Left ventricle myocardium superior (tissue), 1 donor: ENCODE measurements around the gene CARF. TPM values are rescaled to one million over a fixed set of nuclear protein-coding genes. Genes with fewer than 3 reads are reported as not detected.
"Not testable (repeated sequence)": the region's sequence is repeated elsewhere in the genome, so short reads cannot be mapped to it uniquely, and the experiment has no call there.

Experiments
- ATAC-seq: fragments of 200-7000 bp; cut with Tn5 transposase; one replicate; pipeline ENCODE4 v1.9.1; 2020; ENCODE audit warnings: mild to moderate bottlenecking, moderate library complexity
- DNase-seq: peaks from one replicate; pipeline ENCODE4 v3.0.0-alpha.2; 2020
- intact Hi-C: fragments of 100-400 bp; cut with micrococcal nuclease; formaldehyde crosslinking; loops from one replicate; pipeline ENCODE4 v1.11.0; 2022
- long read RNA-seq: library from polyadenylated mRNA; unstranded; transcript quantifications from one replicate; pipeline ENCODE4 v2.0.0, GENCODE V29; 2021
- total RNA-seq: library from RNA; stranded (reverse); fragmentation: NEBNext Ultra II Directional; extraction: Animal tissue kit (Norgen Biotek cat#: 25700); gene quantifications from one replicate; pipeline ENCODE4 v1.2.1, GENCODE V29; 2021
- donor health status: DM: no; HTN: yes; CAD: no; lungs with severe emphysema.

CARF gene, protein sequence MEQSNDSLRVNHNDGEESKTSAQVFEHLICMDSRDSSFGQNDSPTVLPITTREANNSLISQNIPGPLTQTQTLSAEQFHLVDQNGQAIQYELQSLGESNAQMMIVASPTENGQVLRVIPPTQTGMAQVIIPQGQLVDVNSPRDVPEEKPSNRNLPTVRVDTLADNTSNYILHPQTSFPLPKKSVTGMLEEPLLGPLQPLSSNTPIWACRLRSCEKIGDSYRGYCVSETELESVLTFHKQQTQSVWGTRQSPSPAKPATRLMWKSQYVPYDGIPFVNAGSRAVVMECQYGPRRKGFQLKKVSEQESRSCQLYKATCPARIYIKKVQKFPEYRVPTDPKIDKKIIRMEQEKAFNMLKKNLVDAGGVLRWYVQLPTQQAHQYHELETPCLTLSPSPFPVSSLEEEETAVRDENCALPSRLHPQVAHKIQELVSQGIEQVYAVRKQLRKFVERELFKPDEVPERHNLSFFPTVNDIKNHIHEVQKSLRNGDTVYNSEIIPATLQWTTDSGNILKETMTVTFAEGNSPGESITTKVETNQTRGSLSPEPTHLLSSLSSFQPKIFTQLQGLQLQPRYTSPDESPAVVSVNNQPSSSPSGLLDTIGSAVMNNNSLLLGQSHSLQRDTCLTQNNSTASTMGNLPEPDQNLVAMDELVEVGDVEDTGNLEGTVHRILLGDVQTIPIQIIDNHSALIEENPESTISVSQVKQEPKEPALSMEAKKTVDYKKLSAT
- total RNA-seq, result 5.3 TPM
- long read RNA-seq, partial matches to known transcripts, result 0 of 3 reads
- long read RNA-seq, other reads (novel, unspliced or antisense), result 3 of 3 reads

DNA sequence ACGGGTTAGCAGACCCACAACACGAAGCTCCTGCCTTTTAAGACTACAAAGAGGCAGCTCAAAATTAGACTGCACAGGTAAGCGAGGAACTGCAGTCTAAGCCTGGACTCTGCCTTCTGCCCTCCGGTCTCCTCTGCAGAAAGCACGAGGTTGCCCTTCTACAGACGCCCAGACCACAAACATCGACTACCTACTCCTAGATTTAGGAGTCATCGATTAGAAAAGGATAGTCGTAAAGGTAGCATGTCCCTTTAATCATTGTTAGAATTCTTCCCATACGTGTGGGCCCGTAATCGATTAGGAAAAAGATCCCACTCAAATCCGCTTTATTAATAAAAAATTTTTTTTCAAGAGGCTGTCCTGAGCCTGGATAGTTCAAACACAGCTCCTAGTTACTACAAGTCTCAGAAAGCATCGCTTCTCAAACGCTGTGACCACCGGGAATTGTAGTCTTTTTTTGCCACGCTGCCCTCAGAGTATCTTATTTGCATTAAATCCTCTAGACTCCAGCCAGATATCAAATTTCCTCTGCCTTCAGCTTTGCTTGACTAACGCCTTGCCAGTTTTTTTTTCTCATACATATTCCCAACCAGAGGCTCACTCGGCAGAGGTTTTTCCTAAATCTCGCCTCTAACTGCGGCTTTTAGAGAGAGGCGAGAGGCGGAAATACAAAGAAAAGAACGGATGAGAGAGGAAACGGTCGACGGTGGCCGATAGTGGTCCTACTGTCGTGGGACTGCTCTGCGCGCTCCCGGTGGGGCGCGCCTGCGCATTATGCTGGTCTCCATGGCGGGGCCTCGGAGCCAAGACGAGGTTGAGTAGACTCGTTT is at the start of gene CARF, which contains the start of gene WDR12:
CARF (plus strand) TSS at position 764 of the 830 bp plus-strand sequence. CDS start 29,628 bp downstream, outside the sequence.
WDR12 (minus strand) TSS at position 162 of the 830 bp plus-strand sequence. CDS start 197 bp downstream, outside the sequence.
- intact Hi-C loops, result no loop called here
- ATAC-seq (peak; percentile 98), DNase-seq (peak; percentile 95)

DNA sequence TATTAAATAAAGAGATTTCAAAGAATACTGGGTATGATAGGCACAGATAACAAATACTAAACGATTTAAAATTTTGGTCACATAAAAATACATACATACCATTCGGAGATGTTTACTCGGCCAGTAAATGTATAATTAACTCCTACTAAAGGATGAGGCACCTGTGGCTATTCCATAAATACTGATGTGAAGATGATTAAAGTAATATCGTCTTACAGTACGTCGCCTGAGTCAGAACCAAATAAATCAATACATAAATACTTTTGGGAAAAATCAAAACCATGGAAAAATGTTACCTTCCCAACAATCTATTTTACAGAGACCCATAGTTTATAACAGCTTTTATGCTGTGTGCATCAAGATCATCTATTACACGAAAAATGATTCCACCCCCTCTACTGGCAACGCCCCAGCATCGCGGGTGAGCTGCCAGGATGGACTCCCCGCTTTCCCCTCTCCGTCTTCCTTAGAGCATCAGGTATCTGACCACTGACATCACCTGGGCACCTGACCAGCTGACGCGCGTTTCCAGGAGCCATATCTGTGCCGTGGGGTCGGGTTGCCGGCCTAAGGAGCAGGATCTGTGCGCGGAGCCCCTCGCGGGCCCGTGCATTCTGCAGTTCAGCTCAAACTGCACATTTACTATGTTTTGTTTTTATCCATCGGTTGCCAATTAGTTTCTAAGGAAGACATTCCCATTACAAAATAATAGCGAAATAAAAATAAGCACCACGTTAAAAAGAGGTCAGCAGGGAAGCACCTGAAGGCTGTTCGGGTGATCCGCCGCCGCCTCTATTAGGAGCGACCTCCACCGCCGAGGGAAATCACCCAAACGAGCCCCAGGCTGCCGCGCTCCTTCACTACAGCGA is 41.4 kb upstream of the CARF start:
- DNase-seq (peak; percentile 70), ATAC-seq (peak; percentile 93)
- intact Hi-C loops, result no loop called here

DNA sequence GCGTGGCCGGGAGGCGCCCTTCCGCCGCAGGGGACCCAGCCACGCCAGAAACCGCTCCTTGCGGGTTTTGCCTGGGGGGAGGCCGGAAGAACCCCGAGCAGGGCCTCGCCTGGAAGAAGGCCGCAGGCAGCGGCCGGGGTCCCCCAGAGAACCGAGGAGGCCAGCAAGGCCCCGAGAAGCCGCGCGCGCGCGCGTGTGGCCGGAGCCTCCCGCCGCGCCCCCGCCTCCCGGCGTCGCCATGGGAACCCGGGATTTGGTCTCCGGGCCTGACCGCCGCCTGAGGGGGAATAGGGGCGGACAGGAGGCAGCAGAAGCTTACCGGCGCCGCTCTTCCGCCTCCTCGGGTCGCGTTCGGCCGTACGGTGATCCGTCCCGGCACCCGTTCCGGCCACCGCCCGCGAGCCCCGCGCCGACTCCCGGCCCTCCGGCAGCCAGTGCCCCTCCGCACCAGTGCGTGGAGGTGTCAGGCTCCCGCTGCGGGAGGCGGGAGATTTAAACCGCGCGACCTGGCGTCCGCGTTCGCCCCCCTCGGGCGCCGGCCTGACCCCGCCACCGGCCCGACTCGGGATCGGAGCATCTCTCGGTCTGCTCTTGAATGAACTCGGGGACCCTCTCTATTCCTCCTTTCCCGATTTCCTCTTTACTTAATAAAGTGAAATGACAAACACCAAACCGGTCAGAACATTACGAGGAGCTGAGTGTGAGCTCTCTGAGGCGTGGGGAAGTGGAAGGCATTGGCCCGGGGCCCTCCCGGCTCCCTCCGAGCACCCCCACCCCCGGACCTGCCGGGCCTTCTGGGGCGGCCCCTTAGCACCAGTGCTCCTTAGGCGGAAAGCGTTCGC is 40.6 kb upstream of the CARF start, which contains the start of gene ICA1L:
ICA1L (minus strand) TSS at position 467 of the 842 bp plus-strand sequence. CDS start 42,757 bp downstream, outside the sequence.
- ATAC-seq (peak; percentile 90), DNase-seq (peak; percentile 84)
- intact Hi-C loops, result no loop called here

DNA sequence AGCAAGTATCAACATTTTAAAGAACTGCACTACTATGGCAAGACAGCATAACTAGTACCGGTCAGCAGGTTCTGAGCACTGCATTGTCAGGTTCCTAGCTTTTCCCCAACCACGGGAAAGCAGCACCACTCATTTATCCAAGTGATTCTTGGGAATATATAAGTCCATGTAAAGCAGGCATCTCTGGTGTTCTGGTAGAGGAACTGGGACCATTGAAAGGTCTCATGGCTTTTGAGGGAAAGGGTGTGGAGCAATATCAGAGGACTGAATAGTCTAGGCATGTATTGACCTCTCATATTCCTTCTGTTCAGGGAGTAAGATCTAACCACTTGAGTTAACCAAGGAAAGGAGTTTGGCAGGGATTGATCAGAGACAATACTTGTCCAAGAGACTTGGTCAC is 34.4 kb upstream of the CARF start:
- intact Hi-C loops, result no loop called here
- no peak for DNase-seq
- no peak for ATAC-seq

DNA sequence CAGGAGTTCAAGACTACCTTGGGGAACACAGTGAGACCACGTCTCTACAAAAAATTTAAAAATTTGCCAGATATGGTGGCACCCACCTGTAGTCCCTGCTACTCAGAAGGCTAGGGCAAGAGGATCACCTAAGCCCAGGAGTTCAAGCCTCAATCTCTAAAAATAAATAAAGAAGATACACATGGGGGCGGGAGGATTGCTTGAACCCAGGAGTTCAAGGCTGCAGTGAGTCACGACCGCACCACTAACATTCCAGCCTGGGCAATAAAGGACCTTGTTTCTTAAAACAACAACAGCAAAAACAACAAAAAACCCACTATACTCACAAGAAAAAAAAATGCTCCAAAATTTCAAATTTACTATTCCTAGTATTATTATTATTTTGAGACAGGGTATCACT is 30.5 kb upstream of the CARF start:
- DNase-seq (no peak), ATAC-seq (no peak)
- intact Hi-C loops, result no loop called here

DNA sequence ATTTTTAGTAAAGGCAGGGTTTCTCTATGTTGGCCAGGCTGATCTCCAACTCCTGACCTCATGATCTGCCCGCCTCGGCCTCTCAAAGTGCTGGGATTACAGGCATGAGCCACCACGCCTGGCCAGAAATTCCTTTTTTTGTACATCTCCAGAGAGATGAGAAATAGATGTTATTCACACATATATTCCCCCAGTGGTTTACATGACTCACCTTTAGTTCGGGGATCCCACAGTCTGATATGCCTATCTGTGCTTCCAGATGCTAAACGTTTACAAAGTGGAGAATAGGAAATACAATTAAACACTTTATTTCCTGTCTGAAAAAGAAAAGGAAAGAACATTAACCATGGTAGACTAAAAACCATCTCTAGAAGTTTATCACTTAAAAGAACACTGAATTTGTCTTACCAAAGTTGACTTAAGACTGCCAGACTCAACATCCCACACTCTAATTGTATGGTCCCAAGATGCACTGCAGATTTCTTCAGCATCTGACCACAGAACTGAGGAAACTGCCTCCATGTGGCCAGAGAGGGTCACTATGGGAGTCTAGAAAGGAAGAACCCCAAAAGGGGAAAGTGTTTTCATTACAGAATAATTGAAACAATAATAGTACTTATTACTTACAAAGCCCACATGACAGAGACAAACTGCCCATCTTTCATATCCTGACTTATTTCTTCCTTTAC is 27.9 kb upstream of the CARF start:
- DNase-seq (no peak), ATAC-seq (no peak)
- intact Hi-C loops, result no loop called here

DNA sequence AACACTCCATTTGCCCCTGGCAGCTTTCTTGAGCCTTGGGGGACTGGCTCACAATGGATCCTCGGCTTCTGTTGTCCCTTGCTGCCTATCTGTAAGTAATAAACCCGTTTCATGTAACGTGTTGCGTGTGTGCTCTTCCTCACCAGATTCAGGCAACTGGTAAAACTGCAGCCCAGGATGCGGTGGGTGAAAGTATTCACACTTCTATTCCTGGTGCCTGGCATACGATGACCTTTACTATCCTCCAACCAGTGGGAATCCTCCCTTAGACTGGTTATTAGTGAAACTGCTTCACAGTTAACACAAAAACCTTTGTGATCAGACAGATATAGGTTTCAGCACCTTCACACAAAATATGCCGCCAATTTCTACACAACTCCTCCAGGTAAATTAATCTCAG is 26.9 kb upstream of the CARF start:
- DNase-seq, result no peak
- intact Hi-C loops, result no loop called here
- ATAC-seq, result peak; percentile 63

DNA sequence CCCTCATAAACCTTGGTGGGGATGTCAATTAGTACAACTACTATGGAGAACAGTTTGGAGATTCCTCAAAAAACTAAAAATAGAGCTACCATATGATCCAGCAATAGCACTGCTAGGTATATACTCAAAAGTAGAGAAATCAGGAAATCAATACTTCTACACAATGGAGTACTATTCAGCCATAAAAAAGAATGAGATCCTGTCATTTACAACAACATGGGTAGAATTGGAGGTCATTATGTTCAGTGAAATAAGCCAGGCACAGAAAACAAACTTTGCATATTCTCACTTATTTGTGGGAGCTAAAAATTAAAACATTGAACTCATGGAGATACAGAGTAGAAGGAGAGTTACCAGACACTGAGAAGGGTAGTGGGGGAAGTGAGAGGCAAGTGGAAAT is 6.6 kb upstream of the CARF start:
- intact Hi-C loops, ATAC-seq: not testable (repeated sequence)

DNA sequence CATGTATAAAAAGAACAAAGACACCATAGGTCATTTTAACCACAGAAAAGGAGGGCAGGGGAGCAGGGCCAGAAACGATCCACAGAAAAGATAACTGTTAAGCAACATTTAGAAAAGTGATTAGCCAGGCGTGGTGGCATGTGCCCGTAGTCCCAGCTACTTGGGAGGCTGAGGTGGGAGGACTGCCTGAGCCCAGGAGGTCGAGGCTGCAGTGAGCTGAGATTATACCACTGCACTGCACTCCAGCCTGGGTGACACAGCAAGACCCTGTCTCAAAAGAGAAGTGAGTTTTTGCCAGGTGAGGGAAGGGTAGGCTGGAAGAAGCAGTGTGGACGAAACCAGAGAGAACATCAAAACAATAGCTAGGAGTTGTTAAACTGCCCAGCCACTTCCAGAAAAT is 3.9 kb upstream of the CARF start:
- intact Hi-C loops, result no loop called here
- DNase-seq (no peak), ATAC-seq (no peak)

More for the DNA sequence above, 6.6 kb upstream of the CARF start:
- DNase-seq, result not testable (repeated sequence)

DNA sequence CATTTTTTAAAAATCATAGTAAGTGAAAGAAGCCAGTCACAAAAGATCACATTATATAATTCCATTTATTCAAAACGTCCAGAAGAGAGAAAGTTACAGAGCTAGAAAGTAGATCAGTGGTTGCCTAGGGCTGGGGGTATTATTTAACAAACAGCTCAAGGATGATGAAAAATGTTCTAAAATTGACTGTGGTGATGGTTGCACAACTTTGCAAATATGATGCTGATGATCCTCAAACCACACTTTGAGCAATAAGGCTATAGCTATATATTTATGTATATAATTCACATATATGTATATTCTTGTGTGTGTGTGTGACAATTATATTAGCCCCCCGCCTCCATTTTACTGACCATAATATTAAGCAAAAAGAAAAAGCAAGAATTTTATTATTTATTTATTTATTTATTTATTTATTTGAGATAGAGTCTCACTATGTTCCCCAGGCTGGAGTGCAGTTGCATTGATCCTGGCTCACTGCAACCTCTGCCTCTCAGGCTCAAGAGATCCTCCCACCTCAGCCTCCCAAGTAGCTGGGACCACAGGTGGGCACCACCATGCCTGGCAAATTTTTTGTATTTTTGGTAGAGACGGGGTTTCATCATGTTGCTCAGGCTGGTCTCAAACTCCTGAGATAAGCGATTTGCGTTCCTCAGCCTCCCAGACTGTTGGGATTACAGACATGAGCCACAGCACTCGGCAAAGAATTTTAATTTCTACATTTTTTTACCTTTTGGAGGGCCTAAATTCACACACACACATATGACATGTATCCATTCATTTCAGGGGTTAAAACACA is 2.5 kb upstream of the CARF start:
- intact Hi-C loops, result no loop called here
- DNase-seq (no peak), ATAC-seq (no peak)

DNA sequence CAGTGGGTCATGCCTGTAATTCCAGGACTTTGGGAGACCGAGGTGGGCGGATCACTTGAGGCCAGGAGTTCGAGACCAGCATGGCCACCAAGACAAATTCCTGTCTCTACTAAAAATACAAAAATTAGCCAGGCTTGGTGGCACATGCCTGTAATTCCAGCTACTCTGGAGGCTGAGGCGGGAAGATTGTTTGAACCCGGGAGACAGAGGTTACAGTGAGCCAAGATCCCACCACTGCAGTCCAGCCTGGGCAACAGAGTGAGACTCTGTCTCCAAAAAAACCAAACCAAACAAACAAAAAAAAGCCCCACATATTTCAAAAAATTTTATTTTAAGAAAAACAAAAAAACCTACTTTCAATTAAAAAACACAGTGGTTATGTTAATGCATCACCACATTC is 1.8 kb upstream of the CARF start:
- ATAC-seq, DNase-seq, intact Hi-C loops: not testable (repeated sequence)

DNA sequence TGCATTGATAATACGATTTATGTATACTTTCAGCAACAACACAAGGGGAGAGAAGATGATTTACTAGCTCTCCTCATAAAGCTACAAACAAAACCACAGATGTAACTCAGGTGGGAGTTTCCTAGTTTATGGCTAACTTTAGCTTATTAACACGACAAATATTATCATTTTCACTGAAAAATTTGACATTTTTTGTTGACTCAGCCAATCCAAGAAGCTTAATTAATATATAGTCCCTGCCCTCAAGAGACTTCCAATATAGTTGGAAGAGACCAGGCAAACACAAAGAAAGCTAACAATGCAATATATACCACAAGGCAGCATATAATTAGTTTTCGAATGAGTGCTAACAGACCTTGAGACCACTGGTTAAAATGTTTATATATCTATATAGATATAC is 1.4 kb upstream of the CARF start:
- no peak for DNase-seq
- intact Hi-C loops, result no loop called here
- ATAC-seq, result no peak

DNA sequence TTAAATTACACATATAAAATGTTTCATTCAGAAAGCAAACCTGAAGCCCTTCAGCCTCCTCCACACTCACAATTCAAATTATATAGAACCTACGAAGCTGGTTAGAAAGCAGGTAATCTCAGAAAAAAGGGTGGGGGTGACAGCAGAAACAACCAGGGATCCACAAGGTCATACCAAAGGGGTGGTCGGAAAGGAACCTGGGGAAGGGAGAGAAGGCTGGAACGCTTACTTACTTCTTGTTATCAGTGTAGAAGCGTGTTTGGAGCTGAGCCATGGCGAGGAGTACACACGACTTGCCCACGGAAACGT is 918 bp upstream of the CARF start:
- ATAC-seq, result peak; percentile 5
- DNase-seq, result no peak
- intact Hi-C loops, result no loop called here

DNA sequence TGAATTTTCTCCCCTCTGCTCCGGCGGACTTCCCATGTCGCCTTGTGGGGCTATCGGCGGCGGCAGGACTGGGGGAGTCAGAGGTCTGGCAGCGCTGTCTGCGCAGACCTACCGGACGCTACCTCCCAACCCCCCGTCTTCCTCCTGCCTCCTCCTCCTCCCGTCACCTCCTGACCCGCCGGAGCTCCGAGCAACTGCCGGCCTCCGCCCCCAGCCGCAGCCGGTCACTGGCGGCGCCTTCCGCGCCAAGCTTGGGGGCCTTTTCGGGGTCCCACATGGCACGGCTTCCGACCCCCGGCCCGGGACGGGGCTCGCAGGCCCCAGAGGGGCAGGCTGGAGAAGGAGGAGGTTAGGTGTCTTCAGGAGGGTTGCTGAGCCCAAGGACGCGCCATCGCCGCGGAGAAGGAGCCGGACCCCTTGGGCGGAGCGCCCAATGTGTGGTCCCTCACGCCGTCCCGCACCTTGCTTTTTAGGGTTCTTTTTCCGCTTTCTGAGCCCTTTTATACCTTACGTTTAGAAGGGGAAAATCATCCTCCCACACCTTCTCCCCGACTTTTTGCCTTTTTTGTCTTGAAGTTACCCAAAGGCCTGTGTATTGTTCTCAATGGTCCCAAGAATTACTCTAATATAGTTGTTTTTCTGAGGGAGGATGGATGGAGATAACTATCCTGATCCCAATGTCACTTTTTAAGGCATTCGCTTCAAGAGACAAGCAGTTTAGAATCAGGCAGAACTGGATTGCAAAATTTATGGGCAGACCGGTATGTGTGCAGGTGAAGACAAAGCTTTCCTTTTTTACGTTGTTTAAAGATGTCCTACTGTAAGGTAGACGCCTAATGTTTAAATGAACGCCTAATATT is 497 bp downstream of the CARF start:
- intact Hi-C loops, result not testable (repeated sequence)
- ATAC-seq, result peak; percentile 88
- peak; percentile 35 for DNase-seq

DNA sequence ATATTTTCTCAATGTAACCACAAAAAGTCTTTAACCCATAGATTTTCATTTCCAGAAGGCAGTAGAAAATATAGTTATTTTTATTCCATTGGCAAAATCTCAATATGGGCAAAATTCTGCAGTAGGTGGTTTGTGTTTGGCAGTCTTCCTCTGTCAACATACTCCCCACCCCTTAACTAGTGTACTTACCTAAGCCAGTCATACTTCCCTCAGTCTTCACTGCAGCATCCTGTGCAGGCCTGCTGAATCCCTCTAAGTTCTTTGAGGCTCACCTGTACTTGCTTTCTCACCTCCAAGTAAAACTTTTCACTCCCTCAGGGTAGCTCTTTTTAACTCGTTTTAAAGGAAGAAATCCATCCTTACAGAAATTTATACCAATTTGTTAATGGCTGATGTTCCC is 6.8 kb downstream of the CARF start:
- intact Hi-C loops, result no loop called here
- no peak for ATAC-seq

More for the DNA sequence above, 6.8 kb downstream of the CARF start:
- no peak for DNase-seq
